Endothelial cell of umbilical vein (primary cell): ENCODE measurements around the gene MEX3C. TPM values are rescaled to one million over a fixed set of nuclear protein-coding genes. Genes with fewer than 3 reads are reported as not detected.

Experiments
- BruUV-seq: library from RNA; stranded (reverse); fragments of 400-500 nt; replicated peaks from 2 replicates; lab custom pipeline; 2021; lab: Mats Ljungman, UMichigan
- CTCF ChIA-PET: fragments of 300-600, 350-600 bp; sonication (Branson Sonifier 250); formaldehyde crosslinking; loops from one replicate; lab custom pipeline; 2021; ENCODE audit warnings: antibody characterized with exemption, inconsistent platforms; lab: Charles Lee
- POLR2A ChIA-PET: fragments of 300-600, 350-600 bp; sonication (Branson Sonifier 250); formaldehyde crosslinking; loops from one replicate; lab custom pipeline; 2021; ENCODE audit warnings: antibody characterized with exemption, inconsistent platforms; lab: Charles Lee
- DNase-seq: peaks from one replicate; pipeline ENCODE4 v3.0.0-alpha.2; 2011; ENCODE audit warnings: low read depth, low spot score
- FAIRE-seq: peaks from 2 replicates; lab custom pipeline; 2011; peaks lifted over from hg19 to GRCh38; lab: Jason Lieb, UNC
- H2AFZ ChIP-seq: 2 replicates; pipeline ENCODE4 v1.6.0; 2012; ENCODE audit warnings: low read depth, low read length, control low read depth, inconsistent platforms
- H3K27ac ChIP-seq: 2 replicates; pipeline ENCODE4 v1.5.1; 2011; ENCODE audit warnings: low read depth, mild to moderate bottlenecking, control low read depth, low read length, moderate library complexity; ENCODE audit not compliant: insufficient read depth
- H3K27me3 ChIP-seq, 2 experiments: 2 replicates each; pipeline versions ENCODE4 v1.6.0 to v1.6.1; 2011; ENCODE audit warnings: low read length in 2 of 2, mixed read lengths in 1 of 2; ENCODE audit not compliant: control insufficient read depth in 2 of 2, insufficient read depth in 2 of 2
- H3K36me3 ChIP-seq, 2 experiments: 2 replicates in 1 of 2; 3 replicates in 1 of 2; pipeline ENCODE4 v1.5.1; 2011; ENCODE audit warnings: low read length in 2 of 2, mild to moderate bottlenecking in 1 of 2, moderate library complexity in 1 of 2; ENCODE audit not compliant: control insufficient read depth in 2 of 2, insufficient read depth in 2 of 2; ENCODE audit errors: extremely low read depth in 1 of 2
- H3K4me1 ChIP-seq: 3 replicates; pipeline ENCODE4 v1.5.1; 2011; ENCODE audit warnings: mild to moderate bottlenecking, low read length; ENCODE audit not compliant: control insufficient read depth, insufficient read depth; ENCODE audit errors: extremely low read depth
- H3K4me2 ChIP-seq: 2 replicates; pipeline ENCODE4 v1.6.1; 2011; ENCODE audit warnings: low read length, control low read depth, mixed read lengths; ENCODE audit not compliant: insufficient read depth
- H3K4me3 ChIP-seq, 3 experiments: fragments of 200-600 bp in 1 of 3; sonication (generic), shearing (Covaris generic) in 1 of 3; replicated peaks in 1 of 3; 2 replicates each; pipeline ENCODE4 v1.5.1; 2011 to 2016; ENCODE audit warnings: control low read depth in 3 of 3, low read length in 3 of 3, mild to moderate bottlenecking in 2 of 3, inconsistent platforms in 1 of 3, low read depth in 1 of 3, moderate library complexity in 1 of 3; ENCODE audit not compliant: insufficient read depth in 1 of 3
- H3K79me2 ChIP-seq: 2 replicates; pipeline ENCODE4 v1.6.0; 2012; ENCODE audit warnings: low read length, inconsistent platforms; ENCODE audit not compliant: control insufficient read depth, insufficient read depth
- H3K9ac ChIP-seq: replicated peaks from 2 replicates; pipeline ENCODE3; 2011; ENCODE audit warnings: low read length, control low read depth; ENCODE audit not compliant: insufficient read depth; ENCODE audit errors: extremely low read depth
- H3K9me1 ChIP-seq: replicated peaks from 3 replicates; pipeline ENCODE4 v1.6.0; 2011; ENCODE audit warnings: mild to moderate bottlenecking, low read length; ENCODE audit not compliant: control insufficient read depth, insufficient read depth; ENCODE audit errors: extremely low read depth
- H3K9me3 ChIP-seq: replicated peaks from 2 replicates; pipeline ENCODE4 v1.5.1; 2012; ENCODE audit warnings: low read length, inconsistent platforms; ENCODE audit not compliant: control insufficient read depth, insufficient read depth
- H4K20me1 ChIP-seq: replicated peaks from 2 replicates; pipeline ENCODE3; 2011; ENCODE audit warnings: mild to moderate bottlenecking, low read length; ENCODE audit not compliant: control insufficient read depth, insufficient read depth; ENCODE audit errors: extremely low read depth
- CTCF ChIP-seq, 2 donors: IDR thresholded peaks; 1 replicate in 1 of 2; 2 replicates in 1 of 2; pipeline ENCODE4 v1.5.1; 2011; ENCODE audit warnings: low read length in 2 of 2, mild to moderate bottlenecking in 2 of 2, moderate library complexity in 2 of 2, control low read depth in 1 of 2, inconsistent platforms in 1 of 2, low read depth in 1 of 2; ENCODE audit not compliant: insufficient read depth in 1 of 2; ENCODE audit errors: extremely low read depth in 1 of 2
- POLR2A ChIP-seq: IDR thresholded peaks from 2 replicates; pipeline ENCODE4 v1.6.1; 2012; ENCODE audit warnings: low read depth, mild to moderate bottlenecking, control low read depth, low read length
- dilution Hi-C: fragments of 300-500 bp; cut with MboI; formaldehyde crosslinking; loops from one replicate; pipeline ENCODE4 v1.15.0; 2019; ENCODE audit warnings: low sequenced_read_pairs; ENCODE audit not compliant: extremely low pct_ligation_motif_present
- intact Hi-C: fragments of 100-400 bp; cut with micrococcal nuclease; formaldehyde crosslinking; loops from one replicate; pipeline ENCODE4 v1.10.0; 2022
- polyA plus RNA-seq, 4 experiments: library from polyadenylated mRNA; depleted of rRNA in 3 of 4; stranded (reverse) in 3 of 4; unstranded in 1 of 4; fragments of >200 nt; gene quantifications; 2 replicates each; pipeline versions ENCODE4 v1.2.1 to v1.2.3, GENCODE V29; 2011 to 2012; ENCODE audit warnings: missing spikeins in 1 of 4
- total RNA-seq: library from RNA; stranded (reverse); gene quantifications from 2 replicates; pipeline ENCODE4 v1.2.3, GENCODE V29; 2021

The MEX3C gene
- total and polyA plus RNA-seq, 2 donors (not counting 3 experiments of a cell fraction or from before 2014, with no cell fraction given): 23.4 to 45.7 TPM

GRCh38 chr18:51192696-51193095 lies 4.8 kb downstream of the MEX3C start:
- intact Hi-C loops: no loop called here
- dilution Hi-C loops: no loop called here
- CTCF ChIA-PET: interaction anchor here (1.3 to 1.5 kb wide), 2 partner anchors 14 kb away, joined by 3 to 5 read pairs; no protein-coding TSS in a partner anchor

GRCh38 chr18:51192026-51192425 lies 5.5 kb downstream of the MEX3C start:
- no peak overlapping the region for H2AFZ ChIP-seq
- H3K9me3 ChIP-seq: no peaks in the 10 kb centered on the region
- peaks cover 98% of the 10 kb centered on the region for H3K79me2 ChIP-seq
- H4K20me1 ChIP-seq: peaks cover 26% of the 10 kb centered on the region
- DNase-seq (peak; percentile 8), FAIRE-seq (no peak)
- BruUV-seq: no TSS peak
- H3K36me3 ChIP-seq: no peaks in the 10 kb centered on the region
- no peak for TF ChIP-seq CTCF (IDR thresholded peaks at IDR 0.05; ENCODE audit: extremely low read depth in 1 of 2, insufficient read depth in 1 of 2, low read depth in 1 of 2, low read length in 2 of 2)
- peak overlapping the region; percentile 97 for H3K4me2 ChIP-seq
- H3K9me1 ChIP-seq: peaks cover 3% of the 10 kb centered on the region
- peaks cover 39% of the 10 kb centered on the region for H3K4me1 ChIP-seq
- dilution Hi-C loops: no loop called here
- H3K27ac ChIP-seq: no peak overlapping the region
- CTCF ChIA-PET: interaction anchor here (1.3 to 1.5 kb wide), 2 partner anchors 14 to 15 kb away, joined by 3 to 5 read pairs; no protein-coding TSS in a partner anchor
- no peak overlapping the region for H3K9ac ChIP-seq
- intact Hi-C loops: no loop called here
- H3K4me3 ChIP-seq: no peak overlapping the region
- POLR2A ChIA-PET: no interaction called here
- no peaks in the 10 kb centered on the region for H3K27me3 ChIP-seq

More at GRCh38 chr18:51192696-51193095, 4.8 kb downstream of the MEX3C start:
- Histone ChIP-seq H3K27ac (no peak overlapping the region), H3K4me3 (no peak overlapping the region), H4K20me1 (peaks cover 25% of the 10 kb centered on the region), H3K79me2 (peaks cover 91% of the 10 kb centered on the region), H2AFZ (no peak overlapping the region), H3K9ac (no peak overlapping the region), H3K4me2 (peak overlapping the region; percentile 97), H3K4me1 (peaks cover 39% of the 10 kb centered on the region), H3K9me1 (peaks cover 3% of the 10 kb centered on the region), H3K36me3 (no peaks in the 10 kb centered on the region), H3K27me3 (no peaks in the 10 kb centered on the region), H3K9me3 (no peaks in the 10 kb centered on the region)
- DNase-seq: no peak
- no peak for TF ChIP-seq POLR2A
- no TSS peak for BruUV-seq
- POLR2A ChIA-PET: no interaction called here
- no peak for FAIRE-seq
